HEK293 (cell line): ENCODE results near the gene GNLY.
"Not testable (repeated sequence)": the region's sequence is repeated elsewhere in the genome, so short reads cannot be mapped to it uniquely, and the experiment has no call there.

Source experiments
- CTCF ChIA-PET: fragments of 350-600 bp; formaldehyde crosslinking; extraction: SDS; loops from one replicate; lab custom pipeline; 2021; ENCODE audit warnings: antibody characterized with exemption; lab: Yijun Ruan, JAX
- POLR2A ChIA-PET: fragments of 300-600 bp; formaldehyde crosslinking; extraction: SDS; loops from one replicate; lab custom pipeline; 2020; ENCODE audit warnings: antibody characterized with exemption, inconsistent platforms; lab: Yijun Ruan, JAX
- H3K27ac ChIP-seq: fragments of 200-500 bp; sonication (Bioruptor generic); 2 replicates; pipeline ENCODE4 v1.5.1; 2014; ENCODE audit warnings: low read depth, low read length, control low read depth, inconsistent platforms; ENCODE audit errors: extremely low read depth
- H3K36me3 ChIP-seq, 2 experiments: fragments of 200-500 bp in 1 of 2; sonication (Bioruptor generic) in 1 of 2; 1 replicate in 1 of 2; 2 replicates in 1 of 2; pipeline ENCODE4 v1.5.1; 2014 to 2017; ENCODE audit warnings: inconsistent platforms in 2 of 2, low read length in 2 of 2; ENCODE audit not compliant: control insufficient read depth in 2 of 2, insufficient read depth in 1 of 2
- H3K4me1 ChIP-seq: fragments of 200-500 bp; sonication (Bioruptor generic); 2 replicates; pipeline ENCODE4 v1.5.1; 2014; ENCODE audit warnings: mild to moderate bottlenecking, low read length, inconsistent platforms; ENCODE audit not compliant: control insufficient read depth, insufficient read depth
- H3K4me3 ChIP-seq: 2 replicates; pipeline ENCODE4 v1.5.1; 2011; ENCODE audit warnings: low read depth, mild to moderate bottlenecking, control low read depth, low read length, moderate library complexity
- H3K9me3 ChIP-seq: fragments of 200-500 bp; sonication (Bioruptor generic); 2 replicates; pipeline ENCODE4 v1.5.1; 2014; ENCODE audit warnings: low read depth, low read length, inconsistent platforms; ENCODE audit not compliant: control insufficient read depth, insufficient read depth
- GLI2 ChIP-seq: fragments of 450-650 bp; formaldehyde crosslinking; IDR thresholded peaks from 2 replicates; pipeline ENCODE4; 2017; ENCODE audit warnings: missing biosample characterization, missing genetic modification characterization, low read depth, borderline replicate concordance
- KLF17 ChIP-seq: fragments of 450-650 bp; formaldehyde crosslinking; IDR thresholded peaks from 2 replicates; pipeline ENCODE4 v1.5.1; 2016; ENCODE audit warnings: missing biosample characterization, missing genetic modification characterization
- WT1 ChIP-seq: fragments of 450-650 bp; formaldehyde crosslinking; IDR thresholded peaks from 2 replicates; pipeline ENCODE4 v1.5.1; 2016; ENCODE audit warnings: missing biosample characterization, missing genetic modification characterization
- ZBTB11 ChIP-seq: fragments of 450-650 bp; formaldehyde crosslinking; conservative IDR thresholded peaks from 2 replicates; pipeline ENCODE4 v1.5.1; 2016; ENCODE audit warnings: low read depth, missing biosample characterization, missing genetic modification characterization
- ZBTB8A ChIP-seq: fragments of 450-650 bp; formaldehyde crosslinking; IDR thresholded peaks from 2 replicates; pipeline ENCODE4 v1.5.1; 2016; ENCODE audit warnings: missing biosample characterization, missing genetic modification characterization
- ZNF114 ChIP-seq: fragments of 450-650 bp; formaldehyde crosslinking; IDR thresholded peaks from 2 replicates; pipeline ENCODE4 v1.5.0; 2017; ENCODE audit warnings: missing biosample characterization, missing genetic modification characterization
- ZNF169 ChIP-seq: fragments of 450-650 bp; formaldehyde crosslinking; IDR thresholded peaks from 2 replicates; pipeline ENCODE4 v1.5.1; 2016; ENCODE audit warnings: missing biosample characterization, missing genetic modification characterization
- ZNF23 ChIP-seq: fragments of 450-650 bp; formaldehyde crosslinking; IDR thresholded peaks from 2 replicates; pipeline ENCODE4 v1.5.1; 2016; ENCODE audit warnings: missing biosample characterization, missing genetic modification characterization, borderline replicate concordance
- ZNF350 ChIP-seq: fragments of 450-650 bp; formaldehyde crosslinking; IDR thresholded peaks from 2 replicates; pipeline ENCODE4 v1.5.0; 2017; ENCODE audit warnings: missing biosample characterization, mild to moderate bottlenecking, missing genetic modification characterization
- ZNF37A ChIP-seq: fragments of 450-650 bp; IDR thresholded peaks from 2 replicates; pipeline ENCODE4 v1.5.1; 2018; ENCODE audit warnings: missing biosample characterization, missing genetic modification characterization
- ZNF394 ChIP-seq: fragments of 450-650 bp; formaldehyde crosslinking; IDR thresholded peaks from 2 replicates; pipeline ENCODE4 v1.5.1; 2016; ENCODE audit warnings: missing biosample characterization, missing genetic modification characterization, mild to moderate bottlenecking, moderate library complexity, borderline replicate concordance
- ZNF560 ChIP-seq: fragments of 450-650 bp; formaldehyde crosslinking; IDR thresholded peaks from 2 replicates; pipeline ENCODE4 v1.5.1; 2017; ENCODE audit warnings: missing biosample characterization, missing genetic modification characterization, borderline replicate concordance
- ZNF585B ChIP-seq: fragments of 450-650 bp; formaldehyde crosslinking; IDR thresholded peaks from 2 replicates; pipeline ENCODE4 v1.5.1; 2016; ENCODE audit warnings: missing biosample characterization, missing genetic modification characterization
- ZNF660 ChIP-seq: fragments of 450-650 bp; IDR thresholded peaks from 2 replicates; pipeline ENCODE4 v1.5.1; 2018; ENCODE audit warnings: missing biosample characterization, mild to moderate bottlenecking, missing genetic modification characterization
- ZNF704 ChIP-seq: fragments of 450-650 bp; formaldehyde crosslinking; IDR thresholded peaks from 2 replicates; pipeline ENCODE4 v1.5.1; 2016; ENCODE audit warnings: missing biosample characterization, missing genetic modification characterization
- ZNF777 ChIP-seq: fragments of 450-650 bp; formaldehyde crosslinking; IDR thresholded peaks from 2 replicates; pipeline ENCODE4 v1.5.1; 2017; ENCODE audit warnings: missing biosample characterization, missing genetic modification characterization, borderline replicate concordance

The GNLY gene

GRCh38 chr2:85669549-85669948 is 24.6 kb upstream of the GNLY start:
- POLR2A ChIA-PET = interaction anchor here (0.7 kb wide), 1 partner anchor 221 kb away, joined by 3 read pairs; no protein-coding TSS in a partner anchor
- CTCF ChIA-PET = interaction anchor here (1.1 kb wide), 1 partner anchor 11 kb away, joined by 5 read pairs; no protein-coding TSS in a partner anchor
- Histone ChIP-seq H3K4me1 (no peaks in the 10 kb centered on the region), H3K27ac (no peak overlapping the region)
- TF ChIP-seq ZNF660 = no peak
- no peak for TF ChIP-seq ZNF704 (tag by site-specific recombination)
- no peak for TF ChIP-seq KLF17 (tag by site-specific recombination)
- no peak for TF ChIP-seq ZNF777 (tag by site-specific recombination)
- no peak for TF ChIP-seq ZNF23 (tag by site-specific recombination)
- no peak for TF ChIP-seq WT1 (tag by site-specific recombination)
- TF ChIP-seq ZBTB11 (tag by site-specific recombination) = no peak
- TF ChIP-seq, all 188 proteins: peak for 0
- no peak overlapping the region for H3K4me3 ChIP-seq
- no peaks in the 10 kb centered on the region for H3K9me3 ChIP-seq
- no peaks in the 10 kb centered on the region for H3K36me3 ChIP-seq

GRCh38 chr2:85670416-85670815 is 23.7 kb upstream of the GNLY start:
- H3K36me3 ChIP-seq, H3K9me3 ChIP-seq, H3K4me3 ChIP-seq, H3K27ac ChIP-seq, H3K4me1 ChIP-seq: not testable (repeated sequence)
- CTCF ChIA-PET = interaction anchor here (0.6 to 1.1 kb wide), 3 partner anchors 10 to 143 kb away, joined by 3 to 5 read pairs (median 4); no protein-coding TSS in a partner anchor
- POLR2A ChIA-PET = interaction anchor here (0.7 kb wide), 1 partner anchor 222 kb away, joined by 3 read pairs; no protein-coding TSS in a partner anchor

- CTCF ChIA-PET = no interaction called here
- no peak for TF ChIP-seq ZNF585B (tag by site-specific recombination)
- no peak for TF ChIP-seq WT1 (tag by site-specific recombination)
- no peak for TF ChIP-seq ZNF350
- no peak for TF ChIP-seq ZNF560 (tag by site-specific recombination)
- no peak for TF ChIP-seq ZBTB8A (tag by site-specific recombination)
- no peak for TF ChIP-seq GLI2 (tag by site-specific recombination)
- TF ChIP-seq ZNF394 = no peak
- no peak for TF ChIP-seq ZNF169 (tag by site-specific recombination)
- TF ChIP-seq ZNF114 (tag by site-specific recombination) = no peak
- TF ChIP-seq ZNF37A (tag by site-specific recombination) = no peak
- Histone ChIP-seq H3K4me1 (no peaks in the 10 kb centered on the region), H3K4me3 (no peak overlapping the region), H3K9me3 (no peaks in the 10 kb centered on the region), H3K36me3 (no peaks in the 10 kb centered on the region), H3K27ac (no peak overlapping the region)
- POLR2A ChIA-PET = no interaction called here
Measured at GRCh38 chr2:85672456-85672855, 21.7 kb upstream of the GNLY start.
